ENCODE data around the gene SERPINB3.
"Not testable (repeated sequence)": the region's sequence is repeated elsewhere in the genome, so short reads cannot be mapped to it uniquely, and the experiment has no call there.

SERPINB3 gene

GRCh38 chr18:63661750-63662149 lies at the start of gene SERPINB3:
Gene SERPINB3, minus strand, starts transcription at chr18:63661893. Its CDS starts 677 bp downstream, at chr18:63661216.
- DNase-seq: not testable (repeated sequence)

- no peak for DNase-seq
These were observed 47.0 kb upstream of the SERPINB3 start for GRCh38 chr18:63708650-63709049.

GRCh38 chr18:63707816-63708215 lies 46.1 kb upstream of the SERPINB3 start:
- no peak for DNase-seq

GRCh38 chr18:63705401-63705800 lies 43.7 kb upstream of the SERPINB3 start:
- DNase-seq: no peak

- no peak for DNase-seq
These were observed 41.0 kb upstream of the SERPINB3 start, which contains the start of gene SERPINB11 for GRCh38 chr18:63702660-63703059. Gene SERPINB11, plus strand, starts transcription at chr18:63702960. Its CDS starts 7,234 bp downstream, at chr18:63710194.

- DNase-seq: no peak
These were observed 40.3 kb upstream of the SERPINB3 start for GRCh38 chr18:63701952-63702351.

GRCh38 chr18:63700501-63700900 lies 38.8 kb upstream of the SERPINB3 start:
- DNase-seq: no peak

- no peak for DNase-seq
These were observed 35.5 kb upstream of the SERPINB3 start for GRCh38 chr18:63697097-63697660.

- no peak for DNase-seq
These were observed 27.4 kb upstream of the SERPINB3 start for GRCh38 chr18:63689064-63689463.

GRCh38 chr18:63686871-63687270 lies 25.2 kb upstream of the SERPINB3 start:
- no peak for DNase-seq

- DNase-seq: no peak
These were observed 23.0 kb upstream of the SERPINB3 start for GRCh38 chr18:63684718-63685117.

- no peak for DNase-seq
These were observed 22.2 kb upstream of the SERPINB3 start for GRCh38 chr18:63683890-63684289.

GRCh38 chr18:63683152-63683551 lies 21.5 kb upstream of the SERPINB3 start:
- no peak for DNase-seq

GRCh38 chr18:63681449-63682340 lies 20.0 kb upstream of the SERPINB3 start:
- no peak for DNase-seq

- DNase-seq: no peak
These were observed 18.3 kb upstream of the SERPINB3 start for GRCh38 chr18:63679820-63680606.

- no peak for DNase-seq
These were observed 16.0 kb upstream of the SERPINB3 start for GRCh38 chr18:63677500-63678225.

- DNase-seq: peak; percentile 43
These were observed 15.0 kb upstream of the SERPINB3 start for GRCh38 chr18:63676526-63677323.

- DNase-seq: no peak
These were observed 2.9 kb upstream of the SERPINB3 start for GRCh38 chr18:63664571-63664970.

- not testable (repeated sequence) for DNase-seq
These were observed 2.8 kb downstream of the SERPINB3 start for GRCh38 chr18:63658920-63659319.

GRCh38 chr18:63650271-63650670 lies 11.4 kb downstream of the SERPINB3 start:
- DNase-seq: not testable (repeated sequence)

GRCh38 chr18:63648241-63648640 lies 13.5 kb downstream of the SERPINB3 start:
- no peak for DNase-seq

GRCh38 chr18:63646936-63647335 lies 14.8 kb downstream of the SERPINB3 start:
- DNase-seq: no peak

All from RPMI8226 (cell line).